HG02981 (cell line): ENCODE measurements around the gene ACOT12.
"Not testable (repeated sequence)": the region's sequence is repeated elsewhere in the genome, so short reads cannot be mapped to it uniquely, and the experiment has no call there.

Experiments used
- ATAC-seq: cut with Tn5 transposase; IDR thresholded peaks from one replicate; pipeline ENCODE4 v1.9.1; 2021; ENCODE audit warnings: mild to moderate bottlenecking, moderate library complexity; ENCODE audit not compliant: unreplicated experiment

The ACOT12 gene

GRCh38 chr5:81345411-81346003 lies 48.4 kb downstream of the ACOT12 start:
- ATAC-seq: no peak

GRCh38 chr5:81344736-81345135 lies 49.2 kb downstream of the ACOT12 start:
- ATAC-seq: no peak

GRCh38 chr5:81338213-81338612 lies 55.7 kb downstream of the ACOT12 start:
- ATAC-seq: not testable (repeated sequence)

- ATAC-seq: no peak
Measured at GRCh38 chr5:81337803-81338202, 56.1 kb downstream of the ACOT12 start.

- ATAC-seq: no peak
Measured at GRCh38 chr5:81336556-81336955, 57.4 kb downstream of the ACOT12 start.

- ATAC-seq: no peak
Measured at GRCh38 chr5:81335946-81336345, 58.0 kb downstream of the ACOT12 start.

- ATAC-seq: no peak
Measured at GRCh38 chr5:81334304-81335061, 59.5 kb downstream of the ACOT12 start.

- ATAC-seq: no peak
Measured at GRCh38 chr5:81326554-81326953, 67.4 kb downstream of the ACOT12 start.

GRCh38 chr5:81317536-81317935 lies 76.4 kb downstream of the ACOT12 start:
- no peak for ATAC-seq

GRCh38 chr5:81316571-81316970 lies 77.4 kb downstream of the ACOT12 start:
- no peak for ATAC-seq

- no peak for ATAC-seq
Measured at GRCh38 chr5:81315830-81316229, 78.1 kb downstream of the ACOT12 start.

- no peak for ATAC-seq
Measured at GRCh38 chr5:81315336-81315735, 78.6 kb downstream of the ACOT12 start.

- ATAC-seq: no peak
Measured at GRCh38 chr5:81314581-81314980, 79.4 kb downstream of the ACOT12 start.

GRCh38 chr5:81313686-81314085 lies 80.2 kb downstream of the ACOT12 start:
- ATAC-seq: no peak

GRCh38 chr5:81313278-81313677 lies 80.7 kb downstream of the ACOT12 start:
- no peak for ATAC-seq

GRCh38 chr5:81310402-81311063 lies 83.4 kb downstream of the ACOT12 start:
- ATAC-seq: no peak

- no peak for ATAC-seq
Measured at GRCh38 chr5:81308836-81309235, 85.1 kb downstream of the ACOT12 start.

GRCh38 chr5:81305785-81306184 lies 88.1 kb downstream of the ACOT12 start:
- ATAC-seq: no peak

- no peak for ATAC-seq
Measured at GRCh38 chr5:81303563-81303962, 90.4 kb downstream of the ACOT12 start.

- ATAC-seq: no peak
Measured at GRCh38 chr5:81302596-81302995, 91.3 kb downstream of the ACOT12 start.

GRCh38 chr5:81301271-81302015 lies 92.5 kb downstream of the ACOT12 start, which contains the start of gene ZCCHC9:
TSS of gene ZCCHC9 (plus strand) at chr5:81301587. CDS start at chr5:81304758, 3,171 bp downstream.
- ATAC-seq: peak; percentile 96
